Thoracic aorta (tissue), 2 donors: ENCODE measurements around the gene EPC2. TPM values are rescaled to one million over a fixed set of nuclear protein-coding genes. Genes with fewer than 3 reads are reported as not detected.

Experiments used
- ATAC-seq: fragments of 150-250 bp; one replicate; pipeline ENCODE4 v1.8.0; 2017; ENCODE audit warnings: low read depth; ENCODE audit not compliant: insufficient number of reproducible peaks, low FRiP score
- DNase-seq: peaks from one replicate; pipeline ENCODE4 v3.0.0-alpha.2; 2020; ENCODE audit warnings: low spot score
- H3K27ac ChIP-seq, 2 donors: fragments of 200-600 bp; sonication (generic); 1 replicate in 1 of 2; 2 replicates in 1 of 2; pipeline ENCODE4 v1.5.1; 2016; ENCODE audit warnings: mild to moderate bottlenecking in 2 of 2, moderate library complexity in 2 of 2
- H3K27me3 ChIP-seq: fragments of 200-600 bp; sonication (generic); replicated peaks from 2 replicates; pipeline ENCODE4 v1.6.0; 2016; ENCODE audit warnings: mild to moderate bottlenecking; ENCODE audit not compliant: insufficient read depth
- H3K36me3 ChIP-seq: fragments of 200-600 bp; sonication (generic); one replicate; pipeline ENCODE4 v1.5.1; 2016
- H3K4me1 ChIP-seq, 2 donors: fragments of 200-600 bp; sonication (generic); 1 replicate in 1 of 2; 2 replicates in 1 of 2; pipeline versions ENCODE4 v1.5.1 to v1.6.0; 2016; ENCODE audit warnings: low read depth in 2 of 2, mild to moderate bottlenecking in 1 of 2; ENCODE audit not compliant: control insufficient read depth in 1 of 2
- H3K4me3 ChIP-seq: fragments of 200-600 bp; sonication (generic); 2 replicates; pipeline ENCODE4 v1.5.1; 2016; ENCODE audit warnings: mild to moderate bottlenecking
- H3K9me3 ChIP-seq: fragments of 200-600 bp; sonication (generic); 2 replicates; pipeline ENCODE4 v1.5.1; 2016
- CTCF ChIP-seq: fragments of 200-600 bp; sonication (generic); IDR thresholded peaks from one replicate; pipeline ENCODE4 v1.5.1; 2019; ENCODE audit warnings: antibody characterized with exemption
- total RNA-seq, 2 donors: library from RNA; depleted of rRNA; stranded (reverse); fragments of >200 nt; gene quantifications; one replicate each; pipeline versions ENCODE4 v1.1.0 to v1.2.3, GENCODE V29; 2016

The EPC2 gene
- total RNA-seq, 2 donors from 2014 or later = 32.0 to 37.8 TPM

GRCh38 chr2:148603562-148603920 lies 41.0 kb upstream of the EPC2 start:
- ATAC-seq (no peak), DNase-seq (no peak)
- Histone ChIP-seq H3K36me3 (no peaks in the 10 kb centered on the region), H3K4me3 (no peak overlapping the region), H3K9me3 (no peaks in the 10 kb centered on the region), H3K27me3 (no peaks in the 10 kb centered on the region), H3K4me1 (peaks cover 0 to 9% of the 10 kb centered on the region in 2 donors), H3K27ac (no peak overlapping the region)
- TF ChIP-seq CTCF = no peak

- peaks cover 0 to 9% of the 10 kb centered on the region in 2 donors for H3K4me1 ChIP-seq
- no peak overlapping the region for H3K27ac ChIP-seq
- DNase-seq (no peak), ATAC-seq (no peak)
- no peaks in the 10 kb centered on the region for H3K36me3 ChIP-seq
- H3K27me3 ChIP-seq = no peaks in the 10 kb centered on the region
- H3K9me3 ChIP-seq = no peaks in the 10 kb centered on the region
- TF ChIP-seq CTCF = no peak
- H3K4me3 ChIP-seq = no peak overlapping the region
These were observed 39.6 kb upstream of the EPC2 start for GRCh38 chr2:148604927-148605326.

- Histone ChIP-seq H3K36me3 (no peaks in the 10 kb centered on the region), H3K9me3 (no peaks in the 10 kb centered on the region), H3K27ac (no peak overlapping the region), H3K27me3 (no peaks in the 10 kb centered on the region), H3K4me3 (no peak overlapping the region), H3K4me1 (peaks cover 0 to 9% of the 10 kb centered on the region in 2 donors)
- DNase-seq (no peak), ATAC-seq (no peak)
- TF ChIP-seq CTCF = no peak
These were observed 37.0 kb upstream of the EPC2 start for GRCh38 chr2:148607566-148607965.

GRCh38 chr2:148613231-148614013 lies 31.1 kb upstream of the EPC2 start:
- DNase-seq (no peak), ATAC-seq (no peak)
- TF ChIP-seq CTCF = no peak
- Histone ChIP-seq H3K27ac (no peak overlapping the region), H3K9me3 (no peaks in the 10 kb centered on the region), H3K27me3 (no peaks in the 10 kb centered on the region), H3K4me3 (no peak overlapping the region), H3K4me1 (peaks cover 15 to 23% of the 10 kb centered on the region in 2 donors), H3K36me3 (no peaks in the 10 kb centered on the region)

GRCh38 chr2:148614014-148614321 lies 30.6 kb upstream of the EPC2 start:
- DNase-seq (no peak), ATAC-seq (no peak)
- no peak overlapping the region for H3K4me3 ChIP-seq
- no peaks in the 10 kb centered on the region for H3K36me3 ChIP-seq
- TF ChIP-seq CTCF = no peak
- peaks cover 15 to 23% of the 10 kb centered on the region in 2 donors for H3K4me1 ChIP-seq
- peak overlapping the region in 1 of 2 donors; percentile 16 for H3K27ac ChIP-seq
- H3K27me3 ChIP-seq = no peaks in the 10 kb centered on the region
- H3K9me3 ChIP-seq = no peaks in the 10 kb centered on the region
